SK-N-SH treated with all-trans-retinoic acid at 6 μM for 48 hours (cell line): ENCODE results near the gene GLRX3.
"Not testable (repeated sequence)": the region's sequence is repeated elsewhere in the genome, so short reads cannot be mapped to it uniquely, and the experiment has no call there.

Experiments used
- ATAC-seq: fragments of 200-7000 bp; cut with Tn5 transposase; 3 replicates; pipeline ENCODE4 v1.9.1; 2020; ENCODE audit warnings: mild to moderate bottlenecking, moderate library complexity
- ARNTL ChIP-seq: fragments of 450-650 bp; formaldehyde crosslinking; IDR thresholded peaks from 2 replicates; pipeline ENCODE4 v1.5.0; 2020; ENCODE audit warnings: low read depth, mild to moderate bottlenecking, moderate library complexity, borderline replicate concordance
- BACH2 ChIP-seq: fragments of 250-450 bp; sonication (Bioruptor Pico); IDR thresholded peaks from 2 replicates; pipeline ENCODE4 v1.9.0; 2021; ENCODE audit warnings: mild to moderate bottlenecking, borderline replicate concordance
- CREB5 ChIP-seq: fragments of 250-450 bp; sonication (Bioruptor Pico); IDR thresholded peaks from 2 replicates; pipeline ENCODE4 v1.5.1; 2020; ENCODE audit warnings: low read depth, mild to moderate bottlenecking, moderate library complexity
- CSDC2 ChIP-seq: fragments of 250-450 bp; sonication (Bioruptor Pico); IDR thresholded peaks from 2 replicates; pipeline ENCODE4 v1.5.0; 2020; ENCODE audit warnings: mild to moderate bottlenecking, moderate library complexity
- ESRRG ChIP-seq: fragments of 250-450 bp; sonication (Bioruptor Pico); IDR thresholded peaks from 2 replicates; pipeline ENCODE4 v1.6.1; 2021; ENCODE audit warnings: mild to moderate bottlenecking
- GLIS3 ChIP-seq: fragments of 250-450 bp; sonication (Bioruptor Pico); IDR thresholded peaks from 2 replicates; pipeline ENCODE4 v1.5.0; 2020; ENCODE audit warnings: mild to moderate bottlenecking, moderate library complexity
- ISL1 ChIP-seq: fragments of 250-450 bp; sonication (Bioruptor Pico); IDR thresholded peaks from 2 replicates; pipeline ENCODE4 v2.1.2; 2022; ENCODE audit warnings: mild to moderate bottlenecking, moderate library complexity
- POU6F1 ChIP-seq: fragments of 250-450 bp; sonication (Bioruptor Pico); IDR thresholded peaks from 2 replicates; pipeline ENCODE4 v1.8.0; 2021; ENCODE audit warnings: low read depth, mild to moderate bottlenecking, moderate library complexity, borderline replicate concordance
- PPARA ChIP-seq: fragments of 250-450 bp; sonication (Bioruptor Pico); IDR thresholded peaks from 2 replicates; pipeline ENCODE4 v1.5.0; 2020; ENCODE audit warnings: mild to moderate bottlenecking, borderline replicate concordance
- RARB ChIP-seq: fragments of 250-450 bp; sonication (Bioruptor Pico); IDR thresholded peaks from 2 replicates; pipeline ENCODE4 v1.8.0; 2021; ENCODE audit warnings: mild to moderate bottlenecking, moderate library complexity
- SNAI2 ChIP-seq: fragments of 250-450 bp; sonication (Bioruptor Pico); IDR thresholded peaks from 2 replicates; pipeline ENCODE4 v1.5.0; 2020; ENCODE audit warnings: mild to moderate bottlenecking, moderate library complexity
- TOX ChIP-seq: fragments of 250-450 bp; sonication (Bioruptor Pico); IDR thresholded peaks from 2 replicates; pipeline ENCODE4 v1.8.0; 2021; ENCODE audit warnings: mild to moderate bottlenecking, moderate library complexity, borderline replicate concordance
- TSHZ2 ChIP-seq: fragments of 250-450 bp; sonication (Bioruptor Pico); IDR thresholded peaks from 2 replicates; pipeline ENCODE4 v1.5.0; 2020; ENCODE audit warnings: mild to moderate bottlenecking, moderate library complexity
- ZFP30 ChIP-seq: fragments of 450-650 bp; formaldehyde crosslinking; IDR thresholded peaks from 2 replicates; pipeline ENCODE4 v1.5.0; 2022; ENCODE audit warnings: mild to moderate bottlenecking, moderate library complexity
- ZNF70 ChIP-seq: fragments of 450-650 bp; formaldehyde crosslinking; IDR thresholded peaks from 2 replicates; pipeline ENCODE4 v1.5.0; 2020; ENCODE audit warnings: mild to moderate bottlenecking, moderate library complexity
- ZNF8 ChIP-seq: fragments of 450-650 bp; formaldehyde crosslinking; IDR thresholded peaks from 2 replicates; pipeline ENCODE4 v1.5.0; 2020; ENCODE audit warnings: mild to moderate bottlenecking, moderate library complexity

Gene GLRX3

GRCh38 chr10:130111113-130111851 lies 24.9 kb upstream of the GLRX3 start:
- TF ChIP-seq CREB5 (no peak), TSHZ2 (CRISPR knock-in tag) (0 out of 2 replicates have a peak, but pooled peaks have one; percentile 45)
- peak; percentile 93 for ATAC-seq

- TF ChIP-seq RARB (CRISPR knock-in tag) = no peak
- no peak for TF ChIP-seq BACH2 (CRISPR knock-in tag)
- TF ChIP-seq GLIS3 = no peak
- TF ChIP-seq ZNF8 (CRISPR knock-in tag) = no peak
- no peak for ATAC-seq
Measured at GRCh38 chr10:130111852-130112180, 24.4 kb upstream of the GLRX3 start.

- TF ChIP-seq CREB5 = no peak
- no peak for TF ChIP-seq ESRRG (CRISPR knock-in tag)
- TF ChIP-seq RARB (CRISPR knock-in tag) = no peak
- no peak for TF ChIP-seq ISL1 (CRISPR knock-in tag)
- TF ChIP-seq GLIS3 = no peak
- TF ChIP-seq PPARA = no peak
- TF ChIP-seq TSHZ2 (CRISPR knock-in tag) = no peak
- TF ChIP-seq ARNTL (CRISPR knock-in tag) = no peak
- no peak for TF ChIP-seq ZNF70
- no peak for TF ChIP-seq TOX (CRISPR knock-in tag)
- no peak for ATAC-seq
Measured at GRCh38 chr10:130112821-130113220, 23.4 kb upstream of the GLRX3 start.

GRCh38 chr10:130116942-130117341 lies 19.2 kb upstream of the GLRX3 start:
- not testable (repeated sequence) for ATAC-seq

GRCh38 chr10:130117535-130117934 lies 18.7 kb upstream of the GLRX3 start:
- ATAC-seq = not testable (repeated sequence)

GRCh38 chr10:130121486-130122079 lies 14.6 kb upstream of the GLRX3 start:
- no peak; the same call in 2 of the 3 replicates for ATAC-seq
- TF ChIP-seq RARB (CRISPR knock-in tag) (no peak), TSHZ2 (CRISPR knock-in tag) (no peak), CREB5 (no peak), SNAI2 (no peak), PPARA (no peak), GLIS3 (no peak), CSDC2 (CRISPR knock-in tag) (no peak), POU6F1 (no peak), ZFP30 (CRISPR knock-in tag) (no peak)
